ENCODE measurements around the gene LRRC59.
"Not testable (repeated sequence)": the region's sequence is repeated elsewhere in the genome, so short reads cannot be mapped to it uniquely, and the experiment has no call there.

The LRRC59 gene

GRCh38 chr17:50337956-50338355 is 59.4 kb downstream of the LRRC59 start:
- intact Hi-C loops (cut with DNase I; ENCODE audit: low total_unique reads): loop anchor here (2.0 kb wide), 1 partner anchor 61 kb away; no protein-coding TSS in a partner anchor
- no peak for DNase-seq

GRCh38 chr17:50333291-50334057 is 63.8 kb downstream of the LRRC59 start:
- H3K4me3 ChIP-seq; H3K27me3 ChIP-seq; H3K36me3 ChIP-seq; DNase-seq; H3K27ac ChIP-seq; H3K4me1 ChIP-seq; intact Hi-C loops (cut with DNase I; ENCODE audit: low total_unique reads); H3K9me3 ChIP-seq: not testable (repeated sequence)

More at GRCh38 chr17:50337956-50338355, 59.4 kb downstream of the LRRC59 start:
- Histone ChIP-seq H3K4me1 (no peaks in the 10 kb centered on the region), H3K27ac (no peak overlapping the region), H3K36me3 (no peaks in the 10 kb centered on the region), H3K4me3 (no peak overlapping the region), H3K9me3 (peaks cover 0 to 7% (median 5%) of the 10 kb centered on the region in 3 donors), H3K27me3 (peaks cover 0 to 3% of the 10 kb centered on the region in 2 donors)
- no peak for TF ChIP-seq CTCF (IDR thresholded peaks at IDR 0.05)

- H3K27me3 ChIP-seq: peaks cover 0 to 3% of the 10 kb centered on the region in 2 donors
- DNase-seq: no peak
- no peaks in the 10 kb centered on the region for H3K36me3 ChIP-seq
- intact Hi-C loops (cut with DNase I; ENCODE audit: low total_unique reads): no loop called here
- no peak for TF ChIP-seq CTCF (IDR thresholded peaks at IDR 0.05)
- H3K27ac ChIP-seq: no peak overlapping the region
- no peaks in the 10 kb centered on the region for H3K4me1 ChIP-seq
- no peak overlapping the region for H3K4me3 ChIP-seq
- no peaks in the 10 kb centered on the region for H3K9me3 ChIP-seq
These were observed 65.1 kb downstream of the LRRC59 start for GRCh38 chr17:50332196-50332595.

Data from tibial artery (tissue), 4 donors.